Activated naive CD4-positive, alpha-beta T cell treated with Interleukin-2 at 50 U/mL for 16 hours (primary cell): ENCODE results near the gene TRPV5.

ENCODE experiments used
- DNase-seq: peaks from one replicate; pipeline ENCODE4 v3.0.0-alpha.2; 2020

The TRPV5 gene

DNA sequence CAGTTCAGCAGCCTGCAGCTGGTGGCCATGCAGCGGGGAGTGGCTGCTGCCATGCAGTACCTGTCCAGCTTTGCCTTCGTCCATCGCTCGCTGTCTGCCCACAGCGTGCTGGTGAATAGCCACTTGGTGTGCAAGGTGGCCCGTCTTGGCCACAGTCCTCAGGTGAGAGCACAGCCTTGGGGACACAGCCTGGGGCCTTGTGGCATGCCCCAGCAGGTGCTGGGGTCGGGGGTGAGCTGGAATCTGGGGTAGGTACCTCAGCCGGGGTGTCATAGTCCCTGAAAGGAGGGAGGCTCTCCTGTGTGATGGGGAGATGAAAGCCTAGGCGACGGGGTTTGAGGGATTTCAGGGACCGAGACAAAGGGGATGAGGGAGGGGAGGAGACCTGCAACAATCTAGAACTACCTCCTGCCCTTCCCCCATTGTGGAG lies 64.5 kb downstream of the TRPV5 start:
- no peak for DNase-seq

DNA sequence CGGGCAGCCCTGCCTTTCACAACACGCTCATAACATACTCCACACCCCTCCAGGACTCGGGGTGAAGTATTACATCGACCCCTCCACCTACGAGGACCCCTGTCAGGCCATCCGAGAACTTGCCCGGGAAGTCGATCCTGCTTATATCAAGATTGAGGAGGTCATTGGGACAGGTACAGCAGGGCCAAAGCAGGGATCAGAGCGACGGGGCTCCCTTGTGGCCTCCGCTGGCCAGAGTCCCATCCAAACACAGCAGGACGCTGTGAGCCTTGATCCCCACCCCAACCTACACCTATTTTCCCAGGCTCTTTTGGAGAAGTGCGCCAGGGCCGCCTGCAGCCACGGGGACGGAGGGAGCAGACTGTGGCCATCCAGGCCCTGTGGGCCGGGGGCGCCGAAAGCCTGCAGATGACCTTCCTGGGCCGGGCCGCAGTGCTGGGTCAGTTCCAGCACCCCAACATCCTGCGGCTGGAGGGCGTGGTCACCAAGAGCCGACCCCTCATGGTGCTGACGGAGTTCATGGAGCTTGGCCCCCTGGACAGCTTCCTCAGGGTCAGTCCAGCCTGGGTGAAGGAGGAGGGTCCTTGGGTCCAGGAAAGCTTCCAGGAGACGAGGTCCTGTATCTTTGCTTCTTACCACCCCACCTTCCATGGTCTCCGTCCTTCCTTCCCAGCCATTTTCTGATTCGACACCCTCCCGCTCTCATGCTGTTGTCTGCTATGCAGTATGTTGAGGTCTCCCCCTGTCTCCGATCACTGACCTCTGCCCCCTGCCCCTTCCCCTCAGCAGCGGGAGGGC lies 65.2 kb downstream of the TRPV5 start:
- DNase-seq, result no peak

DNA sequence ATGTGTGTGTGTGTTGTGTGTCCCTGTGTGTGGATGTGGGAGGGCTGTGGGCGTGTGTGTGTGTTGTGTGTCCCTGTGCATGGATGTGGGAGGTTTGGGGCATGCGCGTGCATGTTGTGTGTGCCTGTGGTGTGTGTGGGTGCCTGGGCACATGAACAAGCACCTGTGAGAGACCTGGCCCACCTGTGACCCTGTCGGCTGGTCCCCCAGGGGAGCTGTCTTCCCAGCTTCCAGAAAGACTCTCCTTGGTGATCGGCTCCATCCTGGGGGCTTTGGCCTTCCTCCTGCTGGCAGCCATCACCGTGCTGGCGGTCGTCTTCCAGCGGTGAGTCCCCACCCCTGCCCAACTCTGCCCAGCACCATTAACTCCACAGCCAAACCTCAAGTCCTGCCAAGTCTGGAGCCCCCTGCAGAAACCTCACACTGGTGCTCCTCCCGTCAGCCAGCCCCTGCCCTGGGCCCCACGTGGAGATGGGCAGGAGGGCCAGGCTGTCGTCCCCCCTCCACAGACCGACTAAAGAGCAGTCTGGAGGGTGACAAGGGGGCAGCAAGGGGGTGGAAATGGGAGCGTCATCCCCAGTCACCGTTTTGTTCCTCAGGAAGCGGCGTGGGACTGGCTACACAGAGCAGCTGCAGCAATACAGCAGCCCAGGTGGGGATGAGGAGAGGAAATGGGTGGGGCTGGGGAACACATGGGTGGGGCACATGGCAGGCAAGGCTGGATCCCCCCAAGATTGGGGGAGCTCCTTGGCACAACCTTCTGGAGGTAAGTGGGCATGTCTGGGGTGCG lies 66.0 kb downstream of the TRPV5 start:
- DNase-seq, result no peak

DNA sequence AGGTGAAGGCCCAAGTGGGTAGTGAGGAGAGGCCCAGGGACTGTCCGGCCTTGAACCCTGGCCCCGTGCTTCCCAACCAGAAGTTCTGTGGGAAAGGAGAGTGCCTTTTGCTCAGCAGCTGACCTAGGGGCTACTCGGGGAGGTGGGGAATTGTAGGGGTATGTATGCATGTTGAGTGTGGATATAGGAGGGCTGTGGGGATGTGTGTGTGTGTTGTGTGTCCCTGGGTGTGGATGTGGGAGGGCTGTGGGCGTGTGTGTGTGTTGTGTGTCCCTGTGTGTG lies 66.5 kb downstream of the TRPV5 start:
- no peak for DNase-seq

DNA sequence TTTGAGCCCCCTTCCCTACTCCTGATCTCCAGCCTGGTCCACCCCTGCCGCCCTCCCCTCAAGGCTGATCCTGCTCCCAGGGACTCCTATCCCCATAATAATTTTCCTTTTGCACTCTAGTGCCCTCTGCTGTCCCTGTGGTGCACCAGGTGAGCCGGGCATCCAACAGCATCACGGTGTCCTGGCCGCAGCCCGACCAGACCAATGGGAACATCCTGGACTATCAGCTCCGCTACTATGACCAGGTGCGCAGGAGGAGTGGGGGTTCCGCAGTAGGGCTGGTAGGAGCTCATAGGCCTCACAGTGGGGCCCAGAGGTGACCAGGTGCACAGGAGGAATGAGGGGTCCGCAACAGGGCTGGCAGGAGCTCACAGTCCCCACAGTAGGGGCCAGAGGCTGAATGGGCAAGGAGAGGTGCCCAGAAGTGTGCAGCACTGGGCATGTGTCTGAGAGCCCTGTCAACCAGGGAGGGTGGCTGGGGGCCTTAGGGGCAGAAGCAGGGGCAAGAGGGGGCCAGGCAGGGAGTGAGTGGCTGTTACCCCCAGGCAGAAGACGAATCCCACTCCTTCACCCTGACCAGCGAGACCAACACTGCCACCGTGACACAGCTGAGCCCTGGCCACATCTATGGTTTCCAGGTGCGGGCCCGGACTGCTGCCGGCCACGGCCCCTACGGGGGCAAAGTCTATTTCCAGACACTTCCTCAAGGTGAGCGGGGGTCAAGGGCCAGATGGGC lies 67.0 kb downstream of the TRPV5 start:
- DNase-seq, result no peak

DNA sequence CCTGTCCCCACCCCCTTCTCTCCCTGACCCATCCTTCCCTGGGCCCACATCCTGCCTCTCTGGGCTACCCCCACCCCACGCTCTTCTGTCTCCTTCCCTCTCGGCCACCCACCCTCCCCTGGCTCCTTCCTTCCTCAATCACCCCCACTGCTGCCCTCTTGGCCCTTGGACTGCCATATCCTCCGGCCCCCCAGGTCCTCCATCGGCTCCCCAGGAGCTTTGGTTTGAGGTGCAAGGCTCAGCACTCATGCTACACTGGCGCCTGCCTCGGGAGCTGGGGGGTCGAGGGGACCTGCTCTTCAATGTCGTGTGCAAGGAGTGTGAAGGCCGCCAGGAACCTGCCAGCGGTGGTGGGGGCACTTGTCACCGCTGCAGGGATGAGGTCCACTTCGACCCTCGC lies 67.8 kb downstream of the TRPV5 start:
- no peak for DNase-seq

DNA sequence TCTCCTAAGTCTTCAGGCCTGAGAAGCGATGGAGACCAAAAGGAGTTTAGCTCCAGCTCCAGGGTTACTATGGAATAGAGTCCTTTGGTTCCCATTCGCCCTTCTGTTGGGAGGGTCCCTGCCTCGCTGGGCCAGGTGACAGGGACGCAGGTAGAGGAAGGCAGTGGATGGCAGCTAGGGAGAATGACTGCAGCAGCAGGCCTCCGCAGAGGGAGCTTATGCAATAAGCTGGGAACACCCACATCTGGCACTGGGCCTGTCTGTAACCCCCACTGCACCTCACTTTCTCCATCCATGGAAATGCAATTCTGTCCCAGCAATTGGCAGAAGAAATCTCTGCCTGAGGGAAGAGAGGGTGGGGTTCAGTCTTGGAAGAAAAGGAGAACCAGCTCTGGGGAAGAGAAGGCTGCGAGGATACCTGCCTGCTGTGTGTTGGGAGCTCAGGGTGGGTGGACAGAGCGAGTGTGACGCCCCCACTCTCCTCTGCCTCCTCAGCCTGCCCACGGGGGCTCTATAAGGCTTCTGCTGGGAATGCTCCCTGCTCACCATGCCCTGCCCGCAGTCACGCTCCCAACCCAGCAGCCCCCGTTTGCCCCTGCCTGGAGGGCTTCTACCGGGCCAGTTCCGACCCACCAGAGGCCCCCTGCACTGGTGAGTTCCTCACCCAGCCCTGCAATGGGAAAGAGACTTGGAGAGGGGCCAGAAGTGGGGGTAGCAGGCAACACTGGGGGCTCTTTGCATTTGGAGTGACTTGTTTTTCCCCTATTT lies 68.4 kb downstream of the TRPV5 start:
- no peak for DNase-seq

DNA sequence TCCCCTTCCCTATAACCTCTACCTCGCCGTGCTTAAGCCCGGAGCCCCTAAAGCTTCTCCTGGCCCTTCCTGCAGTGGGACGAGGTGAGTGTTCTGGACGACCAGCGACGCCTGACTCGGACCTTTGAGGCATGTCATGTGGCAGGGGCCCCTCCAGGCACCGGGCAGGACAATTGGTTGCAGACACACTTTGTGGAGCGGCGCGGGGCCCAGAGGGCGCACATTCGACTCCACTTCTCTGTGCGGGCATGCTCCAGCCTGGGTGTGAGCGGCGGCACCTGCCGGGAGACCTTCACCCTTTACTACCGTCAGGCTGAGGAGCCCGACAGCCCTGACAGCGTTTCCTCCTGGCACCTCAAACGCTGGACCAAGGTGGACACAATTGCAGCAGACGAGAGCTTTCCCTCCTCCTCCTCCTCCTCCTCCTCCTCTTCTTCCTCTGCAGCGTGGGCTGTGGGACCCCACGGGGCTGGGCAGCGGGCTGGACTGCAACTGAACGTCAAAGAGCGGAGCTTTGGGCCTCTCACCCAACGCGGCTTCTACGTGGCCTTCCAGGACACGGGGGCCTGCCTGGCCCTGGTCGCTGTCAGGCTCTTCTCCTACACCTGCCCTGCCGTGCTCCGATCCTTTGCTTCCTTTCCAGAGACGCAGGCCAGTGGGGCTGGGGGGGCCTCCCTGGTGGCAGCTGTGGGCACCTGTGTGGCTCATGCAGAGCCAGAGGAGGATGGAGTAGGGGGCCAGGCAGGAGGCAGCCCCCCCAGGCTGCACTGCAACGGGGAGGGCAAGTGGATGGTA lies 69.5 kb downstream of the TRPV5 start:
- DNase-seq, result no peak

DNA sequence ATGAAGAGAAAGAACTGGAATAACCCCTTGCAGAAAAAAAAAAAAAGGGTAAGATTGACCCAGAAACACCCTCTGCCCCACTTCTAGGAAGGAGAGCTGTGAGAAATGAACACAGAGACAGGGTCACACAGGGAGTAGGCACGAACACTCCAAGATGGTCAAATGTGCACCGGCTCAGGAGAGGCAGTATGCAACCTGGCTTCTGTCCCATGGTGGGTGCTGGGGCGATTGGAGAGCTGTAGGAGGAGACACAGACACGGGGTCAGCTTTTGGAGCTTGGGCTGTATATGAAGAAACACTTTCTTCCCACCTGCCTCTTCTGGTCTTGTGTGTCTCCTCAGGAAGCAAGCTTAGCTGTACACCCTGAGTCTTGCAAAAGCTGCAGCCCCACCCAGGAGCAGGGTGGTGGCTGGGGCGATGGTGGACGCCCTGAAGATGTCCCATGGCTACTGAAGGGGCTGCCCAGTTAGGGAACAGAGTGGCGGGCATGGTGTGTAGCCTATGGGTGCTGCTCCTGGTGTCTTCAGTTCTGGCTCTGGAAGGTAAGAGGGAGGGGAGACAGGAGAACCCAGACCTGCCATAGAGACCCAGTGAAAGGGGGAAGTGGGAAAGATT lies 70.7 kb downstream of the TRPV5 start:
- DNase-seq, result no peak

DNA sequence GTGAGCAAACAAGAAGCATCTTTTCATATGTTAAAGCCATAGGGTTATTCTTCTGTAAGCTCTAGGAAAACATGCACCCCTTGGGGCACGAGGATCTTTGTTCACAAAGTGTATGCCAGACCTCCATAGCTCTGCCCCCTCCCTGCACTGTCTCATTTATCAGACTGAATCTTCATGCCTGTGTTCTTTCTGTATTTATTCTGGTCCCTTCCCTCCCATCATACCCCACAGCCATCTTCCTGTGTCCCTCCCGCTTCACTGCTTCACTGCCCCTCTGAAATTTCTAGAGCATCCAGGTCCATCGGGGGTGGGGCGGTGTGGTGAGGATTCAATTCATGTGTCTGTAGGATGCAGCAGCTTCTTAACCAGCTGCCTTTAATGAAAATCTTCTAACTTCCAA lies 71.2 kb downstream of the TRPV5 start:
- DNase-seq, result no peak

DNA sequence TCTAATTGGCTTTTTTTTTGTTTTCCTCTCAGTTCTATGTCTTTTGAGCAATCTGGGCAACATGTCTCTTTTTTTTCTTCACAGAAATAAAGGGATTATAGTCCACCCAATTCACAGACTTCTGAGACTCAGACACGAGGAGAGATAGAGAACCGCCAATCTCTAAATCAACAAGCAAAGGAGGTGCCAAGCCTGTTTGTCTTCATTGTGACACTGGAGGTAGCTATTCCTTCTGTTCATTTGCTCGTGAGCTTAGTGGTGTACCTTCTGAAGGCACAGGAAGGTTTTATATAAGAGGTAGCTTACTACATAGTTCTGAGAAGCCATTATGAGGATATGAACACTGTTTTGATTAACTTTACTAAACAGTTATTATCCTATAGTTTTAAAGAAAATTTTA lies 72.6 kb downstream of the TRPV5 start:
- DNase-seq, result no peak

DNA sequence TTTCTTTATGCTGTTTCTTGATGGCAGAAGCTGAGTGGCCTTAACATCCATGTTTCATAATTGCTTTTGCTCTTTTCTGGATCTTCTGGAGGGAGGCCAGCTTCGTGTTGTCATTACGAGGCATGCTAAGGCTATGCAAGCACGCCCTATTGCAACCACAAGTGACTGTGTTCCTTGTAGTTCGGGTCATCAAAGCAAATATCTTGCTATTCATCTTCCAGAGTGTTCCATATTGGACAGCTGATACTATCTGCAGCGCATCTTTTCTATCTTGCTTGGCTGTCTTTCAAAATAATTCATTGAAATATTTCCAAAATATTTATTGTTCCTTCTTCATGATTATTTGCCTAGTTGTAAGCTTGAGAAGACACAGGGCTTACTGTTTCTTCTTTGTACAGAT lies 73.7 kb downstream of the TRPV5 start:
- DNase-seq, result no peak

DNA sequence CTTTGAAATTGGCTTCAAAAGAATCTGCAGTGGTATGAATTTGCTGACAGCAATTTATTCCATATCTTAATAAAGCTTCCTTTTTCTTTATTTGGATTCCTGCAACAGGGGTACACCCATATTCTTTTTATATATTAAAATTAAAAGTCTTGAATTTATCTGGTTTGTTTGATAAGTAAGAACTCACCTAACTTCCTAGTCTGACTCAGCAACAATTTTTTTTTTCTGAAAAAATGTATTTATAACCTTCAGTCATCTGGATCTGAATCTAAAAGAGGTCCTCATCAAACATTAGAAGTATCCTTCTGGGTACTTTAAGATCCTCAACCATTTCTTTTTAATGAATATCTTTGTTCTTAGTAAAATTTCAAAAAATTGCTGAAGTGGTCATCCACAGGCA lies 74.1 kb downstream of the TRPV5 start:
- no peak for DNase-seq
